ENCODE results near the gene TMEM138. TPM values are rescaled to one million over a fixed set of nuclear protein-coding genes. Genes with fewer than 3 reads are reported as not detected.

The TMEM138 gene
- total RNA-seq, 1 donor, result 41.3 TPM

DNA sequence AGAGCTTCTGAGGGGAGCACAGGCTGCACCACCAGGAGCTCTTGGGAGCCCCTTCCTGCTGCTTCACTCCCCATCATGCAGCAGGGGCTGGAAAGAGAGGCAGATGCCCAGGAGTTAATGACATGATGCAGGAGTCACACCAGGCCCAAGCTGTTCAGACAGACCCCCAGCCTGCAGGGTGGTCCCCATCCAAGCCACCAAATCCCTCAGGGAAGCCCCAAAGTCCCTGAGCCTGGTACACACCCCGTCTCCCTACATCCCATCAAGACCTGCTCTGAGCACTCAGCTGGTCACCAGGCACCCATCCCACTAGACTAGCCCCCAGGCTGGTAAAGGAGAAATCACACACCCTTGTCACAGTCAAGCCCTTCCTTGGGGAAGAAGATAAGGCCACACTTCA, 11.8 kb upstream of the TMEM138 start:
- peaks cover 10% of the 10 kb centered on the region for H4K20me1 ChIP-seq (ENCODE audit: insufficient read depth, low read length)

GRCh38 chr11:61350803-61351202, 11.4 kb upstream of the TMEM138 start:
- Histone ChIP-seq H3K27ac (ENCODE audit: low read depth, low read length) (no peak overlapping the region), H4K20me1 (ENCODE audit: insufficient read depth, low read length) (peaks cover 10% of the 10 kb centered on the region), H2AFZ (ENCODE audit: low read length) (no peak overlapping the region), H3K4me2 (ENCODE audit: insufficient read depth, low read length) (no peak overlapping the region), H3K27me3 (ENCODE audit: insufficient read depth, low read length) (no peaks in the 10 kb centered on the region), H3K4me3 (ENCODE audit: insufficient read depth, low read length) (no peak overlapping the region), H3K9me3 (ENCODE audit: low read depth, low read length) (no peaks in the 10 kb centered on the region), H3K36me3 (ENCODE audit: insufficient read depth, low read length) (peaks cover 69% of the 10 kb centered on the region), H3K79me2 (ENCODE audit: insufficient read depth, low read length) (no peaks in the 10 kb centered on the region), H3K4me1 (ENCODE audit: insufficient read depth, low read length) (no peaks in the 10 kb centered on the region)
- TF ChIP-seq CTCF (IDR thresholded peaks at IDR 0.05; ENCODE audit: extremely low read depth, low read depth, low read length), result no peak
- DNase-seq (ENCODE audit: insufficient read length, low spot score, missing footprints), result peak; percentile 34

More for the DNA sequence above, 11.8 kb upstream of the TMEM138 start:
- Histone ChIP-seq H3K79me2 (ENCODE audit: insufficient read depth, low read length) (no peaks in the 10 kb centered on the region), H3K9me3 (ENCODE audit: low read depth, low read length) (no peaks in the 10 kb centered on the region), H2AFZ (ENCODE audit: low read length) (no peak overlapping the region), H3K4me3 (ENCODE audit: insufficient read depth, low read length) (no peak overlapping the region), H3K27me3 (ENCODE audit: insufficient read depth, low read length) (no peaks in the 10 kb centered on the region), H3K36me3 (ENCODE audit: insufficient read depth, low read length) (peaks cover 69% of the 10 kb centered on the region), H3K4me2 (ENCODE audit: insufficient read depth, low read length) (no peak overlapping the region), H3K4me1 (ENCODE audit: insufficient read depth, low read length) (no peaks in the 10 kb centered on the region), H3K27ac (ENCODE audit: low read depth, low read length) (no peak overlapping the region)
- DNase-seq (ENCODE audit: insufficient read length, low spot score, missing footprints), result peak; percentile 3
- no peak for TF ChIP-seq CTCF (IDR thresholded peaks at IDR 0.05; ENCODE audit: extremely low read depth, low read depth, low read length)

DNA sequence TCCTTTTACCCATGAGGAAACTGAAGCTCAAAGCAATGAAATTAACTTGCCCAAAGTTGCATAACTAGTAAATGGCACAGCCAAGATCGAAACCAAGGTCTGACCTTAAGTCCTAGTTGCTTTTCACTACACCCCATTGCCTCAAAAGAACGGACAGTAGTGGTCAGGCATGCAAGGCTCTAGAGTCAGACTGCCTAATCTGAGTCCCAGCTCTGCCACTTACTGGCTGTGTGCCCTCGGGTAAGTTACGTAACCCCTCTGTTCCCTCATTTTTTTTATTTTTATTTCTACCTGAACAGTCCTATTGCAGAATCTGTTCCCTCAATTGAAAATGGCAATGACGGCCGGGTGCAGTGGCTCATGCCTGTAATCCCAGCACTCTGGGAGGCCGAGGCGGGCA, 10.1 kb upstream of the TMEM138 start:
- Histone ChIP-seq H2AFZ (ENCODE audit: low read length) (no peak overlapping the region), H3K4me3 (ENCODE audit: insufficient read depth, low read length) (no peak overlapping the region), H3K4me1 (ENCODE audit: insufficient read depth, low read length) (no peaks in the 10 kb centered on the region), H3K27ac (ENCODE audit: low read depth, low read length) (no peak overlapping the region), H4K20me1 (ENCODE audit: insufficient read depth, low read length) (peaks cover 10% of the 10 kb centered on the region), H3K9me3 (ENCODE audit: low read depth, low read length) (no peaks in the 10 kb centered on the region), H3K27me3 (ENCODE audit: insufficient read depth, low read length) (no peaks in the 10 kb centered on the region), H3K4me2 (ENCODE audit: insufficient read depth, low read length) (no peak overlapping the region), H3K79me2 (ENCODE audit: insufficient read depth, low read length) (no peaks in the 10 kb centered on the region), H3K36me3 (ENCODE audit: insufficient read depth, low read length) (peaks cover 70% of the 10 kb centered on the region)
- no peak for TF ChIP-seq CTCF (IDR thresholded peaks at IDR 0.05; ENCODE audit: extremely low read depth, low read depth, low read length)
- DNase-seq (ENCODE audit: insufficient read length, low spot score, missing footprints), result peak; percentile 22

GRCh38 chr11:61353131-61354067, 8.8 kb upstream of the TMEM138 start:
- Histone ChIP-seq H3K36me3 (ENCODE audit: insufficient read depth, low read length) (peaks cover 66% of the 10 kb centered on the region), H3K27me3 (ENCODE audit: insufficient read depth, low read length) (no peaks in the 10 kb centered on the region), H3K79me2 (ENCODE audit: insufficient read depth, low read length) (peaks cover 8% of the 10 kb centered on the region), H3K9me3 (ENCODE audit: low read depth, low read length) (no peaks in the 10 kb centered on the region), H3K27ac (ENCODE audit: low read depth, low read length) (no peak overlapping the region), H3K4me1 (ENCODE audit: insufficient read depth, low read length) (no peaks in the 10 kb centered on the region), H4K20me1 (ENCODE audit: insufficient read depth, low read length) (peaks cover 10% of the 10 kb centered on the region), H3K4me3 (ENCODE audit: insufficient read depth, low read length) (no peak overlapping the region), H2AFZ (ENCODE audit: low read length) (no peak overlapping the region), H3K4me2 (ENCODE audit: insufficient read depth, low read length) (no peak overlapping the region)
- TF ChIP-seq CTCF (IDR thresholded peaks at IDR 0.05; ENCODE audit: extremely low read depth, low read depth, low read length), result no peak
- peak; percentile 58 for DNase-seq (ENCODE audit: insufficient read length, low spot score, missing footprints)
